Gastroesophageal sphincter (tissue), 4 donors: Measurements from ENCODE around the gene AFP. TPM values are rescaled to one million over a fixed set of nuclear protein-coding genes. Genes with fewer than 3 reads are reported as not detected.

Experiments
- ATAC-seq: fragments of 150-250 bp; one replicate; pipeline ENCODE4 v1.9.1; 2016; ENCODE audit warnings: mild to moderate bottlenecking, moderate library complexity
- H3K27ac ChIP-seq, 4 donors: fragments of 200-600 bp; sonication (generic) in 3 of 4; 1 replicate in 3 of 4; 2 replicates in 1 of 4; pipeline ENCODE4 v1.5.1; 2016 to 2019
- H3K27me3 ChIP-seq: fragments of 200-600 bp; sonication (generic); one replicate; pipeline ENCODE4 v1.5.1; 2019
- H3K36me3 ChIP-seq, 2 donors: fragments of 200-600 bp; sonication (generic); one replicate each; pipeline ENCODE4 v1.5.1; 2019; ENCODE audit warnings: control low read depth in 1 of 2
- H3K4me1 ChIP-seq, 3 donors: fragments of 200-600 bp; sonication (generic); 1 replicate in 2 of 3; 2 replicates in 1 of 3; pipeline ENCODE4 v1.5.1; 2016 to 2019; ENCODE audit warnings: control low read depth in 2 of 3
- H3K4me3 ChIP-seq, 2 donors: fragments of 200-600 bp; sonication (generic); one replicate each; pipeline ENCODE4 v1.5.1; 2019; ENCODE audit warnings: mild to moderate bottlenecking in 1 of 2, moderate library complexity in 1 of 2
- H3K9me3 ChIP-seq, 3 donors: fragments of 200-600 bp; sonication (generic); one replicate each; pipeline ENCODE4 v1.5.1; 2017 to 2019; ENCODE audit warnings: control low read depth in 2 of 3
- CTCF ChIP-seq, 4 experiments: fragments of 200-600 bp in 2 of 4; fragments of 450-650 bp in 2 of 4; sonication (generic) in 1 of 4; IDR thresholded peaks; one replicate each; pipeline ENCODE4 v1.5.1; 2017 to 2019; ENCODE audit warnings: antibody characterized with exemption in 4 of 4, mild to moderate bottlenecking in 2 of 4, moderate library complexity in 2 of 4
- EP300 ChIP-seq: sonication (generic); formaldehyde crosslinking; IDR thresholded peaks from one replicate; pipeline ENCODE4 v1.6.1; 2017; ENCODE audit warnings: antibody characterized with exemption, mild to moderate bottlenecking
- POLR2A ChIP-seq, 2 donors: fragments of 450-650 bp; IDR thresholded peaks; one replicate each; pipeline ENCODE4 v1.6.1; 2017; ENCODE audit warnings: antibody characterized with exemption in 2 of 2, mild to moderate bottlenecking in 2 of 2, moderate library complexity in 1 of 2
- POLR2AphosphoS5 ChIP-seq: sonication (generic); formaldehyde crosslinking; IDR thresholded peaks from one replicate; pipeline ENCODE4 v1.6.1; 2017; ENCODE audit warnings: antibody characterized with exemption
- WGBS, 2 donors: methylation state at CpG; one replicate each; pipeline ENCODE4 v1.1.5; 2018; ENCODE audit warnings: low coverage in 1 of 2; 5-methylcytosine and 5-hydroxymethylcytosine counted together
- total RNA-seq, 4 donors: library from RNA; depleted of rRNA; stranded (reverse); fragments of >200 nt; gene quantifications; one replicate each; pipeline ENCODE4 v1.1.0, GENCODE V29; 2016

AFP gene
- total RNA-seq, 4 donors from 2014 or later = not detected

GRCh38 chr4:73421708-73422457 is 14.1 kb upstream of the AFP start:
- H3K36me3 ChIP-seq = no peaks in the 10 kb centered on the region
- no peak for ATAC-seq
- H3K27me3 ChIP-seq = no peaks in the 10 kb centered on the region
- H3K27ac ChIP-seq = no peak overlapping the region
- H3K4me3 ChIP-seq = no peak overlapping the region
- H3K9me3 ChIP-seq = no peaks in the 10 kb centered on the region
- no peak for TF ChIP-seq CTCF (IDR thresholded peaks at IDR 0.05)
- TF ChIP-seq EP300 = no peak
- TF ChIP-seq POLR2A (IDR thresholded peaks at IDR 0.05) = no peak
- TF ChIP-seq POLR2AphosphoS5 = no peak
- H3K4me1 ChIP-seq = no peaks in the 10 kb centered on the region

GRCh38 chr4:73422458-73422752 is 13.6 kb upstream of the AFP start:
- 57 to 66% methylated on average over 4 of the region's 4 CpGs for WGBS, 2 donors
- no peak for TF ChIP-seq EP300
- TF ChIP-seq CTCF (IDR thresholded peaks at IDR 0.05) = no peak
- TF ChIP-seq POLR2A (IDR thresholded peaks at IDR 0.05) = no peak
- no peak for TF ChIP-seq POLR2AphosphoS5
- no peak overlapping the region for H3K27ac ChIP-seq
- no peak for ATAC-seq
- no peaks in the 10 kb centered on the region for H3K4me1 ChIP-seq
- H3K4me3 ChIP-seq = no peak overlapping the region
- H3K27me3 ChIP-seq = no peaks in the 10 kb centered on the region
- no peaks in the 10 kb centered on the region for H3K36me3 ChIP-seq
- H3K9me3 ChIP-seq = no peaks in the 10 kb centered on the region

GRCh38 chr4:73423184-73423583 is 12.8 kb upstream of the AFP start:
- H3K4me3 ChIP-seq = no peak overlapping the region
- no peaks in the 10 kb centered on the region for H3K36me3 ChIP-seq
- TF ChIP-seq EP300 = no peak
- TF ChIP-seq POLR2A (IDR thresholded peaks at IDR 0.05) = no peak
- TF ChIP-seq CTCF (IDR thresholded peaks at IDR 0.05) = no peak
- no peak for TF ChIP-seq POLR2AphosphoS5
- ATAC-seq = no peak
- no peaks in the 10 kb centered on the region for H3K4me1 ChIP-seq
- H3K27ac ChIP-seq = no peak overlapping the region
- no peaks in the 10 kb centered on the region for H3K27me3 ChIP-seq
- H3K9me3 ChIP-seq = no peaks in the 10 kb centered on the region

GRCh38 chr4:73426666-73427065 is 9.4 kb upstream of the AFP start:
- no peaks in the 10 kb centered on the region for H3K4me1 ChIP-seq
- H3K27me3 ChIP-seq = no peaks in the 10 kb centered on the region
- no peak overlapping the region for H3K27ac ChIP-seq
- no peaks in the 10 kb centered on the region for H3K36me3 ChIP-seq
- 57 to 94% methylated on average over 3 of the region's 3 CpGs for WGBS, 2 donors
- TF ChIP-seq CTCF (IDR thresholded peaks at IDR 0.05) = no peak
- no peak for TF ChIP-seq POLR2AphosphoS5
- no peak for TF ChIP-seq POLR2A (IDR thresholded peaks at IDR 0.05)
- TF ChIP-seq EP300 = no peak
- no peak overlapping the region for H3K4me3 ChIP-seq
- ATAC-seq = no peak
- no peaks in the 10 kb centered on the region for H3K9me3 ChIP-seq

- Histone ChIP-seq H3K4me3 (no peak overlapping the region), H3K36me3 (no peaks in the 10 kb centered on the region), H3K4me1 (no peaks in the 10 kb centered on the region), H3K9me3 (no peaks in the 10 kb centered on the region), H3K27ac (no peak overlapping the region), H3K27me3 (no peaks in the 10 kb centered on the region)
- ATAC-seq = no peak
- 64 to 90% methylated on average over 2 of the region's 2 CpGs for WGBS, 2 donors
- TF ChIP-seq POLR2A (IDR thresholded peaks at IDR 0.05) (no peak), POLR2AphosphoS5 (no peak), EP300 (no peak), CTCF (IDR thresholded peaks at IDR 0.05) (no peak)
Observed at GRCh38 chr4:73429118-73429517, 6.9 kb upstream of the AFP start.
